ENCODE results near the gene UGT1A5.

- TF ChIP-seq CTCF (conservative IDR thresholded peaks at IDR 0.05; ENCODE audit: low read depth in 2 of 2) (no peak), POLR2AphosphoS5 (IDR thresholded peaks at IDR 0.05; ENCODE audit: low read depth) (no peak), CREB1 (CRISPR knock-in tag; IDR thresholded peaks at IDR 0.05; ENCODE audit: low read depth) (no peak), ETS1 (IDR thresholded peaks at IDR 0.05) (no peak), REST (IDR thresholded peaks at IDR 0.05; ENCODE audit: unreplicated experiment) (no peak), EZH2 (IDR thresholded peaks at IDR 0.05; ENCODE audit: low read depth, unreplicated experiment) (no peak), STAT1 (IDR thresholded peaks at IDR 0.05; ENCODE audit: unreplicated experiment) (no peak)
Measured at GRCh38 chr2:233794128-233794658, 81.5 kb downstream of the UGT1A5 start.

Measured in GM23338 (cell line).